PC-9 (cell line): ENCODE results near the gene PRXL2A. TPM values are rescaled to one million over a fixed set of nuclear protein-coding genes. Genes with fewer than 3 reads are reported as not detected.

Experiments used
- BruUV-seq: library from RNA; stranded (reverse); fragments of 400-500 nt; replicated peaks from 2 replicates; lab custom pipeline; 2021; lab: Mats Ljungman, UMichigan
- CTCF ChIA-PET: fragments of 300-600 bp; sonication (Branson Sonifier 250); formaldehyde crosslinking; loops from one replicate; lab custom pipeline; 2022; ENCODE audit warnings: antibody characterized with exemption; lab: Charles Lee
- POLR2A ChIA-PET: fragments of 300-600 bp; sonication (Branson Sonifier 250); formaldehyde crosslinking; loops from one replicate; lab custom pipeline; 2022; ENCODE audit warnings: antibody characterized with exemption; ENCODE audit not compliant: unreplicated experiment; lab: Charles Lee
- DNase-seq, 2 experiments: peaks; one replicate each; pipeline versions ENCODE4 v3.0.0 to v3.0.0-alpha.2; 2015 to 2022; ENCODE audit warnings: mixed read lengths in 1 of 2
- H2AFZ ChIP-seq: fragments of 200-600 bp; sonication (generic); 2 replicates; pipeline ENCODE4 v1.8.1; 2017; ENCODE audit warnings: antibody characterized with exemption
- H3F3A ChIP-seq: fragments of 200-600 bp; sonication (generic); 2 replicates; pipeline ENCODE4 v1.8.1; 2017; ENCODE audit warnings: antibody characterized with exemption, mild to moderate bottlenecking, low read depth; ENCODE audit not compliant: insufficient read depth
- H3K27ac ChIP-seq: fragments of 200-600 bp; sonication (generic); 2 replicates; pipeline ENCODE4 v1.6.1; 2016; ENCODE audit warnings: mixed run types
- H3K27me3 ChIP-seq: fragments of 200-600 bp; sonication (generic); 2 replicates; pipeline ENCODE4 v1.6.1; 2016; ENCODE audit warnings: low read depth, mixed run types; ENCODE audit not compliant: insufficient read depth
- H3K36me3 ChIP-seq: fragments of 200-600 bp; sonication (generic); 2 replicates; pipeline ENCODE4 v1.6.1; 2016; ENCODE audit warnings: low read depth, mixed run types
- H3K4me1 ChIP-seq: fragments of 200-600 bp; sonication (generic); replicated peaks from 2 replicates; pipeline ENCODE4 v1.6.1; 2016; ENCODE audit warnings: mixed run types; ENCODE audit not compliant: insufficient read depth
- H3K4me2 ChIP-seq: fragments of 200-600 bp; sonication (generic); 2 replicates; pipeline ENCODE4 v1.6.1; 2017; ENCODE audit warnings: mixed run types
- H3K4me3 ChIP-seq: fragments of 200-600 bp; sonication (generic); 2 replicates; pipeline ENCODE4 v1.6.1; 2016; ENCODE audit warnings: mixed run types
- H3K79me2 ChIP-seq: fragments of 200-600 bp; sonication (generic); 2 replicates; pipeline ENCODE4 v1.6.1; 2017; ENCODE audit warnings: low read depth, mixed run types
- H3K9me2 ChIP-seq: fragments of 200-600 bp; sonication (generic); 2 replicates; pipeline ENCODE4 v1.8.1; 2017; ENCODE audit warnings: mild to moderate bottlenecking; ENCODE audit not compliant: insufficient read depth
- H3K9me3 ChIP-seq: fragments of 200-600 bp; sonication (generic); 2 replicates; pipeline ENCODE4 v1.8.1; 2016; ENCODE audit warnings: low read depth; ENCODE audit not compliant: insufficient read depth
- H4K20me1 ChIP-seq: fragments of 200-600 bp; sonication (generic); 2 replicates; pipeline ENCODE4 v1.8.1; 2017; ENCODE audit not compliant: insufficient read depth
- CTCF ChIP-seq: fragments of 200-600 bp; sonication (generic); conservative IDR thresholded peaks from 2 replicates; pipeline ENCODE4 v1.6.1; 2017; ENCODE audit warnings: mixed run types, antibody characterized with exemption, mild to moderate bottlenecking, moderate library complexity
- EZH2 ChIP-seq: fragments of 200-600 bp; sonication (generic); IDR thresholded peaks from 2 replicates; pipeline ENCODE4 v1.8.0; 2017; ENCODE audit warnings: antibody characterized with exemption, low read depth
- intact Hi-C: fragments of 100-400 bp; cut with micrococcal nuclease; formaldehyde crosslinking; loops from one replicate; pipeline ENCODE4 v1.10.0; 2022; ENCODE audit not compliant: unreplicated experiment
- total RNA-seq: library from RNA; stranded (reverse); gene quantifications from 2 replicates; pipeline ENCODE4 v1.2.3, GENCODE V29; 2021

Gene PRXL2A
- total RNA-seq, 1 experiment from 2014 or later: 88.7 TPM

GRCh38 chr10:80470266-80470665 is 61.9 kb downstream of the PRXL2A start:
- peak overlapping the region; percentile 37 for H3K4me2 ChIP-seq

GRCh38 chr10:80471001-80471400 is 62.6 kb downstream of the PRXL2A start:
- Histone ChIP-seq H3F3A (peaks cover 85% of the 10 kb centered on the region), H3K79me2 (peaks cover 98% of the 10 kb centered on the region), H3K4me1 (peaks cover 100% of the 10 kb centered on the region), H3K36me3 (peaks cover 60% of the 10 kb centered on the region), H3K27ac (peak overlapping the region; percentile 91), H4K20me1 (0 out of 2 replicates have a peak, but pooled peaks cover 4% of the 10 kb centered on the region), H3K9me2 (no peaks in the 10 kb centered on the region), H3K4me3 (no peak overlapping the region), H3K27me3 (no peaks in the 10 kb centered on the region), H3K9me3 (no peaks in the 10 kb centered on the region), H3K4me2 (peak overlapping the region; percentile 37), H2AFZ (no peak overlapping the region)
- ChIA-PET CTCF (interaction anchor here (0.6 to 2.0 kb wide), 4 partner anchors 11 to 34 kb away, joined by 3 to 10 read pairs (median 5); no protein-coding TSS in a partner anchor), POLR2A (interaction anchor here (0.5 to 1.2 kb wide), 3 partner anchors 9 to 63 kb away, joined by 3 to 4 read pairs (median 4); no protein-coding TSS in a partner anchor)
- intact Hi-C loops: loop anchor here (1.0 to 2.0 kb wide), 4 partner anchors 10 to 31 kb away; no protein-coding TSS in a partner anchor
- no peak for DNase-seq
- TF ChIP-seq CTCF (no peak), EZH2 (no peak)
- no TSS peak for BruUV-seq

More at GRCh38 chr10:80470266-80470665, 61.9 kb downstream of the PRXL2A start:
- Histone ChIP-seq H3K27me3 (no peaks in the 10 kb centered on the region), H3K4me3 (no peak overlapping the region), H3K9me2 (no peaks in the 10 kb centered on the region), H2AFZ (no peak overlapping the region), H3K27ac (peak overlapping the region; percentile 91), H3K36me3 (peaks cover 53% of the 10 kb centered on the region), H3F3A (peaks cover 77% of the 10 kb centered on the region), H3K79me2 (peaks cover 98% of the 10 kb centered on the region), H3K9me3 (no peaks in the 10 kb centered on the region), H4K20me1 (peaks cover 11% of the 10 kb centered on the region; the same call in 1 of the 2 replicates), H3K4me1 (peaks cover 100% of the 10 kb centered on the region)
- TF ChIP-seq CTCF: no peak
- no peak for TF ChIP-seq EZH2
- intact Hi-C loops: loop anchor here (2.0 kb wide), 1 partner anchor 13 kb away; no protein-coding TSS in a partner anchor
- CTCF ChIA-PET: no interaction called here
- no TSS peak for BruUV-seq
- no peak for DNase-seq
- POLR2A ChIA-PET: no interaction called here

DNA sequence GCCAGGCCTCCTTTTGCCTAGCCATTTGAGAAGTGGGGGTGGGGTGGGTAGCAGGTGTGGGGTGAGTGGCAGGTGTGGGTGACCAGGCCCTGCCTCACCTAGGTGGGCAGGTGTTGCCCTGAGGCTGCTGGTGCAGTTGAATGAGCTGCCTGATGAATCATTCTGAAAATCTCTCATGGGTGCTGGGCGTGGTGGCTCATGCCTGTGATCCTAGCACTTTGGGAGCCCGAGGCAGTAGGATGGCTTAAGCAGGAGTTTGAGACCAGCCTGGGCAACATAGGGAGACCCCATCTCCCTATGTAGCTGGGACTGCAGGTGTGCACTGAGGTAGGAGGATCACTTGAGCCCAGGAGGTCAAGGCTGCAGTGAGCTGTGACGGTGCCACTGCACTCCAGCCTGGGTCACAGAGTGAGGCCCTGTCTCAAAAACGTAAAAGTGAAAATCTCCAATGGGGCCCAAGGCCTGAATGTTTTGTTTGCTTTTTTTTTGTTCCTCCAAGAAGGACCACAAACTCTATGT is 63.4 kb downstream of the PRXL2A start:
- H3K4me3 ChIP-seq: peak overlapping the region; percentile 7; the same call in 1 of the 2 replicates

More for the DNA sequence above, 63.4 kb downstream of the PRXL2A start:
- Histone ChIP-seq H3K4me1 (peaks cover 97% of the 10 kb centered on the region), H3K36me3 (peaks cover 54% of the 10 kb centered on the region), H3K9me2 (no peaks in the 10 kb centered on the region), H3K9me3 (no peaks in the 10 kb centered on the region), H2AFZ (no peak overlapping the region), H3K4me2 (peak overlapping the region; percentile 56), H3K27me3 (no peaks in the 10 kb centered on the region), H3K79me2 (peaks cover 98% of the 10 kb centered on the region), H3F3A (peaks cover 87% of the 10 kb centered on the region), H3K27ac (peak overlapping the region; percentile 91), H4K20me1 (0 out of 2 replicates have a peak, but pooled peaks cover 4% of the 10 kb centered on the region)
- TF ChIP-seq CTCF: no peak
- no peak for TF ChIP-seq EZH2
- peak; percentile 97 to 98 for DNase-seq
- ChIA-PET CTCF (interaction anchor here (0.6 to 2.0 kb wide), 6 partner anchors 11 to 53 kb away, joined by 3 to 10 read pairs (median 4); no protein-coding TSS in a partner anchor), POLR2A (interaction anchor here (0.6 to 1.2 kb wide), 8 partner anchors 9 to 63 kb away, joined by 3 to 36 read pairs (median 4); partner anchors contain the start of gene PRXL2A)
- intact Hi-C loops: loop anchor here (1.0 to 2.0 kb wide), 4 partner anchors 10 to 31 kb away; no protein-coding TSS in a partner anchor
- no TSS peak for BruUV-seq
